Small intestine (tissue), 7 donors: ENCODE data around the gene EML1. TPM values are rescaled to one million over a fixed set of nuclear protein-coding genes. Genes with fewer than 3 reads are reported as not detected.
A peak's percentile ranks its signal among the peaks of the same experiment; 100 is the strongest.

Source experiments
- DNase-seq, 2 donors: peaks; one replicate each; pipeline versions ENCODE4 v3.0.0 to v3.0.0-alpha.2; 2013
- FAIRE-seq: peaks from 2 replicates; lab custom pipeline; 2012; peaks lifted over from hg19 to GRCh38; lab: Jason Lieb, UNC
- H3K27ac ChIP-seq, 3 donors: one replicate each; pipeline ENCODE4 v1.5.1; 2013; ENCODE audit warnings: low read length in 2 of 3, mild to moderate bottlenecking in 2 of 3, control low read depth in 1 of 3, inconsistent platforms in 1 of 3, low read depth in 1 of 3, moderate library complexity in 1 of 3
- H3K27me3 ChIP-seq, 3 donors: one replicate each; pipeline ENCODE4 v1.6.1; 2013; ENCODE audit warnings: low read length in 3 of 3, inconsistent platforms in 1 of 3; ENCODE audit not compliant: control insufficient read depth in 3 of 3, insufficient read depth in 3 of 3
- H3K36me3 ChIP-seq, 3 donors: one replicate each; pipeline ENCODE4 v1.6.1; 2013; ENCODE audit warnings: low read length in 3 of 3, inconsistent platforms in 1 of 3, low read depth in 1 of 3, mild to moderate bottlenecking in 1 of 3, moderate library complexity in 1 of 3; ENCODE audit not compliant: control insufficient read depth in 3 of 3, insufficient read depth in 2 of 3
- H3K4me1 ChIP-seq, 3 donors: one replicate each; pipeline ENCODE4 v1.6.1; 2013; ENCODE audit warnings: low read length in 2 of 3, inconsistent platforms in 1 of 3, low read depth in 1 of 3, mild to moderate bottlenecking in 1 of 3, moderate library complexity in 1 of 3; ENCODE audit not compliant: control insufficient read depth in 3 of 3, insufficient read depth in 2 of 3
- H3K4me3 ChIP-seq, 3 donors: one replicate each; pipeline ENCODE4 v1.5.1; 2013; ENCODE audit warnings: low read length in 3 of 3, control low read depth in 1 of 3, inconsistent platforms in 1 of 3, low read depth in 1 of 3, mild to moderate bottlenecking in 1 of 3, moderate library complexity in 1 of 3
- H3K9me3 ChIP-seq, 2 donors: one replicate each; pipeline ENCODE4 v1.6.1; 2013; ENCODE audit warnings: low read depth in 1 of 2, low read length in 1 of 2; ENCODE audit not compliant: control insufficient read depth in 2 of 2, insufficient read depth in 1 of 2
- WGBS, 3 donors: extraction: QIAGEN DNeasy Blood & Tissue Kit; methylation state at CpG; one replicate each; pipeline ENCODE4 v1.1.7; 2013; 5-methylcytosine and 5-hydroxymethylcytosine counted together
- polyA plus RNA-seq, 4 donors: library from polyadenylated mRNA; stranded (reverse) in 3 of 4; unstranded in 1 of 4; fragments of 200-250 nt in 3 of 4; fragments of 120-200 nt in 1 of 4; gene quantifications; one replicate each; pipeline versions ENCODE4 v1.2.1 to v1.2.3, GENCODE V29; 2013
- donor health status: healthy with polysubstance abuse.
- donor health status: control.
- donor health status: control.
- donor health status: Bipolar disorder and iron deficiency.
- donor health status: healthy.

The EML1 gene
- polyA plus RNA-seq, 4 donors: 0.22 to 20.7 (median 5.8) TPM

GRCh38 chr14:99808515-99808914 is 15.3 kb downstream of the EML1 start:
- peaks cover 0 to 3% (median 0%) of the 10 kb centered on the region in 3 donors for H3K4me1 ChIP-seq
- peaks cover 0 to 2% (median 0%) of the 10 kb centered on the region in 3 donors for H3K27me3 ChIP-seq
- WGBS, 3 donors: 64 to 75% (median 72%) methylated on average over 3 of the region's 3 CpGs
- no peak overlapping the region for H3K27ac ChIP-seq
- no peaks in the 10 kb centered on the region for H3K9me3 ChIP-seq
- no peak for DNase-seq
- FAIRE-seq: no peak
- peaks cover 0 to 3% (median 0%) of the 10 kb centered on the region in 3 donors for H3K36me3 ChIP-seq
- H3K4me3 ChIP-seq: no peak overlapping the region

- Histone ChIP-seq H3K36me3 (peaks cover 0 to 3% (median 0%) of the 10 kb centered on the region in 3 donors), H3K4me1 (peaks cover 0 to 3% (median 0%) of the 10 kb centered on the region in 3 donors), H3K4me3 (no peak overlapping the region), H3K27ac (peak overlapping the region in 1 of 3 donors; percentile 44), H3K9me3 (no peaks in the 10 kb centered on the region), H3K27me3 (peaks cover 0 to 2% (median 0%) of the 10 kb centered on the region in 3 donors)
- FAIRE-seq (no peak), DNase-seq (no peak)
- WGBS, 3 donors: 72 to 80% (median 79%) methylated on average over 9 of the region's 9 CpGs
These were observed 16.1 kb downstream of the EML1 start for GRCh38 chr14:99809360-99809759.

DNA sequence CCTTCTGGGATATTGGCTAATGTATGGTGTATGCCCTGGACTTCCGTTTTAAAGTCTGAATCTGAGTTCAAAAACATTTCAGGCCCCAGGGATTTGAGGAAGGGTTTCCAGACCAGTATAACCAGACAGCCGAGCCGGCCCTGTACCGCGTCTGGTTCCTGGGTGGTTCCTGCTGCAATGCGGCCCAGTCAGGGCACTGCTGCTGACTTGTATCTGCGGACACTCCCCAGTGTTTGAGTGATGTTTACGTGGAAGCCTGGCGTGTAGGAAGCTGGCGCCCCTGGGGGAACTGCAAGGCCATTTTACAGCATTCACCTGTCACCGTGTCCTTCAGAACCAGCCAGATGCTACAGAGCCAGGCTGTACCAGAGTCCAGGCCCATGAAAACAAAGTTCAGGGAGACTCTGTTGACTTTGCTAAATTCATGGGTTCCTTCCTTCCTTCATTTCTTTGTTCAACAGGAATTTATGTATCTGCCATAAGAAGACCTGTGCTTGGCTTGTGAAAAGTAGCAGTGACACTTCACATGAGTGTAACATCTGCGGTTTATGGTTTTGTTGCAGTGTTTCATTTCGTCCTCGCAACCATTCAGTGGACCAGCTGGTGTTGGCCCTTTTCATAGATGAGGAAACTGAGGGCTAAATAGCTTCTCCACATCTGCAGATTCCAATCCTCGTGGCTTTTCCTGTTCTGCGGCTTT is 16.8 kb downstream of the EML1 start:
- H3K36me3 ChIP-seq: no peaks in the 10 kb centered on the region
- DNase-seq (peak in 1 of 2 donors; percentile 48), FAIRE-seq (no peak)
- 79 to 84% (median 81%) methylated on average over 16 of the region's 16 CpGs for WGBS, 3 donors
- H3K4me3 ChIP-seq: no peak overlapping the region
- H3K9me3 ChIP-seq: no peaks in the 10 kb centered on the region
- peak overlapping the region in 1 of 3 donors; percentile 44 for H3K27ac ChIP-seq
- H3K4me1 ChIP-seq: peaks cover 0 to 3% (median 0%) of the 10 kb centered on the region in 3 donors
- no peaks in the 10 kb centered on the region for H3K27me3 ChIP-seq

DNA sequence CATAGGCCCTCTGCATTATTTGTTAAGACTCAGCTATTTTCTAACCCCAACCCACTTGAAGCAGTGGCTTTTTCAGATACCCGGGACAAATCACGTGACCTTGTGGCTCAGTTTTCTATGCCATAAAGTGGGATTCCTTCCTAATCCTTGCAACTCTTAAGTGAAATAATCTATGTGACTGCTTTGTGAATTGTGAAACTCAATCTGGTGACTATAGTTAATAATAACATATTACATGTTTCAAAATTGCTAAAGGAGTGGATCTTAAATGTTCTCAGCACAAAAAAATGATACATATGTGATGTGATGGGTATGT is 17.3 kb downstream of the EML1 start:
- H3K27me3 ChIP-seq: no peaks in the 10 kb centered on the region
- no peak for DNase-seq
- no peaks in the 10 kb centered on the region for H3K9me3 ChIP-seq
- H3K36me3 ChIP-seq: no peaks in the 10 kb centered on the region
- 84 to 91% (median 90%) methylated on average over 2 of the region's 2 CpGs for WGBS, 3 donors
- H3K4me3 ChIP-seq: no peak overlapping the region
- no peak for FAIRE-seq
- peak overlapping the region in 1 of 3 donors; percentile 9 for H3K27ac ChIP-seq
- H3K4me1 ChIP-seq: peaks cover 0 to 3% (median 0%) of the 10 kb centered on the region in 3 donors

DNA sequence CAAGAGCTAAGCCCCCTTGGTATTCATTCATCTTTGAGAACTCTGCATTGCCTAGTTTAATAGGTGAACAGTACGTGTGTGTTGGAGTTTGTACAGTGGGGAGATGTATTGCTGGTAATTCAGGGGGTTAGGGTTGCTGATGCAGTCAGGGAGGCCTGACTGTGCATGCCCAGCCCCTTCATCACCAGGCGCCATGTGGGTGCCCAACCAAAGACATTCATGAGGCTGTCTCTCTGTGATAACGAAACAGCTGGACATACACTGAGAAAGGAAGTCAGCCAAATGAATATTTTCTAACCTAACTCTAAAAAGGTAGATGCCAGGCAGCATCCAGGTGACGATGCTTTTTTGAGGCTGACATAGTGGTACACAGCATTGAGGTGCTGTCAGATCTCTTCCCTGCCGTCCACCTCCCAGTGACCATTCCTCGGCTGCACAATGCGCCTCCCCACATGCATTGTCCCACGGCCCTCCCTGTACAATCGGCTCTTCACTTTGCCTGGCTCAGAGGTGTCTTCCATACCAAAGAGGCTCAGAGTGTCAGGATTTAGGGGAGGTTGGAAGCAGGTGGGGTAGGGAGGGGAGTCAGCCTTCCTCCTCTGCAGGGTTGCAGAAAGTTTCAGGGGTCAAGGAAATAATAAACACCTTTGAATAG is 19.0 kb downstream of the EML1 start:
- Histone ChIP-seq H3K9me3 (no peaks in the 10 kb centered on the region), H3K27ac (no peak overlapping the region), H3K4me3 (no peak overlapping the region), H3K27me3 (no peaks in the 10 kb centered on the region), H3K4me1 (peaks cover 0 to 3% (median 0%) of the 10 kb centered on the region in 3 donors), H3K36me3 (no peaks in the 10 kb centered on the region)
- FAIRE-seq (no peak), DNase-seq (no peak)
- WGBS, 3 donors: 86 to 90% (median 88%) methylated on average over 9 of the region's 9 CpGs

DNA sequence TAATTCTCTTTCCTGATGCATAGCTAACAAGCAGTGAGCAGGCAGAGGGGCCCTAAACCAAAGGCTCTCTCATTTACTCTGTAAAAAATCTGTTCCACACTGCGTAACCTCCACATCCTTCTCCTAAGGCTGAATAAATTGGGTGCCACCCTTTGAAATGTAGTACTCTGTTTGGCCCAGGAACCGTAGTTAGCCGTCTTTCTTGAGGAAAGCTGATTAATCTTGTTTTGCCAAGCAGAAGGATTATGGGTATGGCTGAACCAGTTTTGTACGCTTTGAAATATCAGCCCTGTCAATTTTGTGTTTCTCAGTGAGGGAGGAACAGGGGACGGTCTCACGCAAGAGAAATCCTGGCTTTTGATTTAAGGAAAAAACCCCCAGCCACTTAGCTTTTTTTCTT is 19.7 kb downstream of the EML1 start:
- Histone ChIP-seq H3K4me1 (peaks cover 0 to 3% (median 0%) of the 10 kb centered on the region in 3 donors), H3K9me3 (no peaks in the 10 kb centered on the region), H3K36me3 (no peaks in the 10 kb centered on the region), H3K4me3 (no peak overlapping the region), H3K27ac (no peak overlapping the region), H3K27me3 (no peaks in the 10 kb centered on the region)
- no peak for FAIRE-seq
- 84 to 90% (median 88%) methylated on average over 6 of the region's 6 CpGs for WGBS, 3 donors
- no peak for DNase-seq

- DNase-seq (no peak), FAIRE-seq (no peak)
- 53 to 81% (median 68%) methylated on average over 6 of the region's 6 CpGs for WGBS, 3 donors
- no peaks in the 10 kb centered on the region for H3K36me3 ChIP-seq
- no peaks in the 10 kb centered on the region for H3K27me3 ChIP-seq
- no peaks in the 10 kb centered on the region for H3K9me3 ChIP-seq
- H3K4me1 ChIP-seq: no peaks in the 10 kb centered on the region
- H3K27ac ChIP-seq: no peak overlapping the region
- H3K4me3 ChIP-seq: no peak overlapping the region
These were observed 22.5 kb downstream of the EML1 start for GRCh38 chr14:99815696-99816095.

DNA sequence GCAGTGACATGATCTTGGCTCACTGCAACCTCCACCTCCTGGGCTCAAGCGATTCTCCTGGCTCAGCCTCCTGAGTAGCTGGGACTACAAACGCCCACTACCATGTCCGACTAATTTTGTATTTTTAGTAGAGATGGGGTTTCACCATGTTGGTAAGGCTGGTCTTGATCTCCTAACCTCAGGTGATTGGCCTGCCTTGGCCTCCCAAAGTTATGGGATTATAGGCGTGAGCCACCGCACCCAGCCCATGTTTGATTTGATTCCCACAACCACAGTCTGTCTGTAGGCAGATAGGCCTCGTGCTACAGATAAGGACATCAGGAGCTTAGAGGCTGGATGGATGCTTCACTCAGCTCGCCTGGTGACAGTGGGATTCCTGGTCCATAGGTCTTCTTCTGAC is 23.0 kb downstream of the EML1 start:
- H3K4me1 ChIP-seq: no peaks in the 10 kb centered on the region
- H3K36me3 ChIP-seq: no peaks in the 10 kb centered on the region
- DNase-seq (no peak), FAIRE-seq (no peak)
- H3K27ac ChIP-seq: no peak overlapping the region
- WGBS, 3 donors: 67 to 84% (median 80%) methylated on average over 7 of the region's 7 CpGs
- H3K27me3 ChIP-seq: no peaks in the 10 kb centered on the region
- H3K4me3 ChIP-seq: no peak overlapping the region
- H3K9me3 ChIP-seq: no peaks in the 10 kb centered on the region
